Ovary (tissue), 3 donors: ENCODE data around the gene HSD17B1.

Experiments
- EP300 ChIP-seq: sonication (generic); formaldehyde crosslinking; IDR thresholded peaks from one replicate; pipeline ENCODE4 v1.6.1; 2017; ENCODE audit warnings: antibody characterized with exemption
- POLR2A ChIP-seq: fragments of 450-650 bp; IDR thresholded peaks from one replicate; pipeline ENCODE4 v1.6.1; 2017; ENCODE audit warnings: antibody characterized with exemption, mild to moderate bottlenecking, moderate library complexity
- TF ChIP-seq, protein P1 (sequence below), 3 donors: fragments of 450-650 bp in 2 of 3; fragments of 200-600 bp in 1 of 3; IDR thresholded peaks; one replicate each; pipeline versions ENCODE4 v1.5.1 to v1.8.0; 2016 to 2022; ENCODE audit warnings: antibody characterized with exemption in 3 of 3, mild to moderate bottlenecking in 1 of 3
- donor health status: DM: no; HTN: no; CAD: no.

DNA sequence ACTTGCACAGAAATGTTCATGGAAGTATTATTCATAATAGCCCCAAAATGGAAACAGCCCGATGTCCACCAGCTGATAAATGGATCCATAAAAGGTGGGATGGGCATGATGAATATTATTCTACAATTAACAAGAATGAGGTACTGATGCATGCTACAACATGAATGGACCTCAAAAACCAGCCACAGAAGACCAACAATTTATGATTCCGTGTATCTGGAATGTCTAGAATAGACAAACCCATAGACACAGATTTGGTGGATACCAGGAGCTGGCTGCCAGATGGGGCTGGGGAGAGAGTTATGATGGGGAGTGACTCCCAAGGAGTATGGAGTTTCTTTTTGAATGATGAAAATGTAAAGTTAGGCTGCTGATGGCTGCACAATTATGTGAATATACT, 27.5 kb upstream of the HSD17B1 start:
- TF ChIP-seq, protein P1, sequence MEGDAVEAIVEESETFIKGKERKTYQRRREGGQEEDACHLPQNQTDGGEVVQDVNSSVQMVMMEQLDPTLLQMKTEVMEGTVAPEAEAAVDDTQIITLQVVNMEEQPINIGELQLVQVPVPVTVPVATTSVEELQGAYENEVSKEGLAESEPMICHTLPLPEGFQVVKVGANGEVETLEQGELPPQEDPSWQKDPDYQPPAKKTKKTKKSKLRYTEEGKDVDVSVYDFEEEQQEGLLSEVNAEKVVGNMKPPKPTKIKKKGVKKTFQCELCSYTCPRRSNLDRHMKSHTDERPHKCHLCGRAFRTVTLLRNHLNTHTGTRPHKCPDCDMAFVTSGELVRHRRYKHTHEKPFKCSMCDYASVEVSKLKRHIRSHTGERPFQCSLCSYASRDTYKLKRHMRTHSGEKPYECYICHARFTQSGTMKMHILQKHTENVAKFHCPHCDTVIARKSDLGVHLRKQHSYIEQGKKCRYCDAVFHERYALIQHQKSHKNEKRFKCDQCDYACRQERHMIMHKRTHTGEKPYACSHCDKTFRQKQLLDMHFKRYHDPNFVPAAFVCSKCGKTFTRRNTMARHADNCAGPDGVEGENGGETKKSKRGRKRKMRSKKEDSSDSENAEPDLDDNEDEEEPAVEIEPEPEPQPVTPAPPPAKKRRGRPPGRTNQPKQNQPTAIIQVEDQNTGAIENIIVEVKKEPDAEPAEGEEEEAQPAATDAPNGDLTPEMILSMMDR (IDR thresholded peaks at IDR 0.05): no peak
- TF ChIP-seq POLR2A: no peak
- no peak for TF ChIP-seq EP300
